H9 (cell line): ENCODE results near the gene HS3ST3B1. TPM values are rescaled to one million over a fixed set of nuclear protein-coding genes. Genes with fewer than 3 reads are reported as not detected.

Experiments
- DNase-seq: peaks from one replicate; pipeline ENCODE4 v3.0.0-alpha.2; 2017
- H2AFZ ChIP-seq: one replicate; pipeline ENCODE4 v1.6.1; 2013; ENCODE audit warnings: mild to moderate bottlenecking, low read length, control low read depth, moderate library complexity
- H2AK5ac ChIP-seq: 2 replicates; pipeline ENCODE4 v1.6.1; 2013; ENCODE audit warnings: low read length, control low read depth, mixed read lengths; ENCODE audit not compliant: insufficient read length
- H2BK120ac ChIP-seq: one replicate; pipeline ENCODE4 v1.6.1; 2013; ENCODE audit warnings: low read depth, mild to moderate bottlenecking, low read length, control low read depth, inconsistent platforms; ENCODE audit not compliant: poor library complexity, severe bottlenecking
- H2BK12ac ChIP-seq: 2 replicates; pipeline ENCODE4 v1.6.1; 2013; ENCODE audit warnings: low read length, control low read depth, mixed read lengths, low read depth; ENCODE audit not compliant: insufficient read length
- H2BK15ac ChIP-seq: 2 replicates; pipeline ENCODE4 v1.6.1; 2013; ENCODE audit warnings: low read depth, low read length, control low read depth
- H2BK20ac ChIP-seq: one replicate; pipeline ENCODE4 v1.6.1; 2013; ENCODE audit warnings: low read depth, mild to moderate bottlenecking, low read length, control low read depth, inconsistent platforms; ENCODE audit not compliant: poor library complexity, severe bottlenecking
- H2BK5ac ChIP-seq: 2 replicates; pipeline ENCODE4 v1.6.1; 2013; ENCODE audit warnings: low read length, control low read depth, mixed read lengths; ENCODE audit not compliant: insufficient read length
- H3K14ac ChIP-seq: 2 replicates; pipeline ENCODE4 v1.6.1; 2013; ENCODE audit warnings: low read length, control low read depth; ENCODE audit not compliant: insufficient read depth
- H3K18ac ChIP-seq: 2 replicates; pipeline ENCODE4 v1.6.1; 2013; ENCODE audit warnings: low read depth, mild to moderate bottlenecking, mixed read lengths, low read length, control low read depth; ENCODE audit not compliant: insufficient read length
- H3K23ac ChIP-seq: 2 replicates; pipeline ENCODE4 v1.6.1; 2013; ENCODE audit warnings: low read length, control low read depth, mixed read lengths, low read depth; ENCODE audit not compliant: insufficient read length
- H3K23me2 ChIP-seq: 2 replicates; pipeline ENCODE4 v1.6.1; 2013; ENCODE audit warnings: low read depth, mild to moderate bottlenecking, mixed read lengths, low read length, control low read depth; ENCODE audit not compliant: insufficient read length, poor library complexity, severe bottlenecking
- H3K27ac ChIP-seq: 2 replicates; pipeline ENCODE4 v1.5.1; 2013; ENCODE audit warnings: low read length, control low read depth, mixed read lengths, low read depth; ENCODE audit not compliant: insufficient read length
- H3K27me3 ChIP-seq: 2 replicates; pipeline ENCODE4 v1.6.1; 2013; ENCODE audit warnings: low read length, control low read depth, inconsistent platforms; ENCODE audit not compliant: insufficient read depth
- H3K4ac ChIP-seq: 2 replicates; pipeline ENCODE4 v1.6.1; 2013; ENCODE audit warnings: low read depth, mild to moderate bottlenecking, control low read depth, inconsistent platforms, low read length, moderate library complexity
- H3K4me1 ChIP-seq: 2 replicates; pipeline ENCODE4 v1.6.1; 2013; ENCODE audit warnings: low read length, control low read depth, inconsistent platforms; ENCODE audit not compliant: insufficient read depth
- H3K4me2 ChIP-seq: 2 replicates; pipeline ENCODE4 v1.6.1; 2013; ENCODE audit warnings: low read length, control low read depth, mixed read lengths; ENCODE audit not compliant: insufficient read length, insufficient read depth
- H3K56ac ChIP-seq: 2 replicates; pipeline ENCODE4 v1.6.1; 2013; ENCODE audit warnings: low read depth, mild to moderate bottlenecking, mixed read lengths, low read length, control low read depth; ENCODE audit not compliant: insufficient read length
- H3K79me1 ChIP-seq: 2 replicates; pipeline ENCODE4 v1.6.1; 2013; ENCODE audit warnings: low read depth, mild to moderate bottlenecking, moderate library complexity, low read length, control low read depth, inconsistent platforms; ENCODE audit not compliant: insufficient read depth, poor library complexity, severe bottlenecking
- H3K79me2 ChIP-seq: 2 replicates; pipeline ENCODE4 v1.6.1; 2013; ENCODE audit warnings: low read length, control low read depth, inconsistent platforms; ENCODE audit not compliant: insufficient read depth
- H3K9ac ChIP-seq: 2 replicates; pipeline ENCODE4 v1.6.1; 2013; ENCODE audit warnings: low read length, control low read depth, mixed read lengths; ENCODE audit not compliant: insufficient read length; ENCODE audit errors: extremely low read depth
- H3K9me3 ChIP-seq: one replicate; pipeline ENCODE4 v1.6.1; 2013; ENCODE audit warnings: low read depth, low read length, inconsistent platforms; ENCODE audit not compliant: control insufficient read depth
- H3T11ph ChIP-seq: one replicate; pipeline ENCODE4 v1.6.1; 2013; ENCODE audit warnings: mild to moderate bottlenecking, low read length, control low read depth, inconsistent platforms
- H4K20me1 ChIP-seq: one replicate; pipeline ENCODE4 v1.6.1; 2013; ENCODE audit not compliant: control insufficient read depth, insufficient read length, insufficient read depth
- H4K5ac ChIP-seq: 2 replicates; pipeline ENCODE4 v1.6.1; 2013; ENCODE audit warnings: low read depth, mild to moderate bottlenecking, mixed read lengths, low read length, control low read depth; ENCODE audit not compliant: insufficient read length
- H4K8ac ChIP-seq: replicated peaks from 2 replicates; pipeline ENCODE4 v1.6.1; 2013; ENCODE audit warnings: low read length, control low read depth, mixed read lengths, low read depth; ENCODE audit not compliant: insufficient read length
- H4K91ac ChIP-seq: 2 replicates; pipeline ENCODE4 v1.6.1; 2013; ENCODE audit warnings: low read depth, mild to moderate bottlenecking, moderate library complexity, mixed read lengths, low read length, control low read depth; ENCODE audit not compliant: insufficient read length
- H3K27ac Mint-ChIP-seq, 3 experiments: 2 replicates in 2 of 3; 3 replicates in 1 of 3; pipeline ENCODE4 v1.8.0; 2020 to 2021; ENCODE audit warnings: mixed read lengths in 3 of 3, mild to moderate bottlenecking in 1 of 3, moderate library complexity in 1 of 3
- H3K27me3 Mint-ChIP-seq: 2 replicates; pipeline ENCODE4 v1.8.0; 2021; ENCODE audit warnings: low read depth, mild to moderate bottlenecking, moderate library complexity, mixed read lengths
- H3K36me3 Mint-ChIP-seq, 3 experiments: 2 replicates in 2 of 3; 3 replicates in 1 of 3; pipeline ENCODE4 v1.8.0; 2020 to 2021; ENCODE audit warnings: low read depth in 3 of 3, mixed read lengths in 3 of 3; ENCODE audit not compliant: insufficient read depth in 1 of 3
- H3K4me1 Mint-ChIP-seq, 2 experiments: 2 replicates each; pipeline ENCODE4 v1.8.0; 2020; ENCODE audit warnings: mixed read lengths in 2 of 2
- H3K4me3 Mint-ChIP-seq, 2 experiments: 2 replicates in 1 of 2; 3 replicates in 1 of 2; pipeline ENCODE4 v1.8.0; 2020 to 2021; ENCODE audit warnings: mild to moderate bottlenecking in 2 of 2, mixed read lengths in 2 of 2, moderate library complexity in 1 of 2
- H3K9me3 Mint-ChIP-seq, 2 experiments: 2 replicates in 1 of 2; 3 replicates in 1 of 2; pipeline ENCODE4 v1.8.0; 2020; ENCODE audit warnings: mild to moderate bottlenecking in 2 of 2, mixed read lengths in 2 of 2, moderate library complexity in 1 of 2
- WGBS: extraction: QIAGEN DNeasy Blood & Tissue Kit; methylation state at CpG from one replicate; pipeline ENCODE4 v1.1.7; 2013; ENCODE audit warnings: missing lambda C conversion rate, low lambda C conversion rate, mixed read lengths; ENCODE audit not compliant: insufficient read length; ENCODE audit errors: extremely low coverage; 5-methylcytosine and 5-hydroxymethylcytosine counted together
- total RNA-seq: library from RNA; stranded (reverse); gene quantifications from 2 replicates; pipeline ENCODE4 v1.2.1, GENCODE V29; 2021
- TF ChIP-seq, protein P1 (sequence below): fragments of 200-600 bp; sonication (generic); conservative IDR thresholded peaks from 3 replicates; pipeline ENCODE4 v1.8.0; 2021; ENCODE audit warnings: antibody characterized with exemption, mild to moderate bottlenecking

Gene HS3ST3B1
- total RNA-seq, 1 experiment from 2014 or later, result 2.8 TPM

DNA sequence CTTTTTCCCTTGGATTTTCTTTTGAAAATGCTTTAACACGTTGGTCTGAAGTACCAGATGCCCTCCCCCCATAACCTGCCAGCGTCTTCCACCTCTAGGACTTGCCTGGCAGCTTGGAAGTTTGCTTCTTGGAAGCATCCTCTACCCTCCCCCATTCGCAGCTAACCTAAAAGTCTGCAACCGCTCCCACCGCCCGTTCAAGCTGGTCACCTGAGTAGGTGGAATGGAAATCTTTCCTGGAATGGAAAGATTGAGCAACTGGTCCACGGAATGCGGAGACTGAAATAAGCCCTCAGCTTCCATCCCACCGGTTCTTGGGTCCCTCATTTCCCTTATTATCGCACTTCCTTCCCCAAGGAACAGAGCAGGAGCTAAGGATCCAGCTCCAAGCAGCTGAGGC, 31.4 kb downstream of the HS3ST3B1 start:
- H3K27ac Mint-ChIP-seq, result peak overlapping the region in 2 of 3 experiments; percentile 44 to 96; a peak in 3 of 7 replicates
- Histone ChIP-seq H3K27me3 (no peaks in the 10 kb centered on the region), H2BK20ac (no peak overlapping the region), H3K56ac (no peak overlapping the region), H2BK5ac (no peak overlapping the region), H4K91ac (no peak overlapping the region), H4K20me1 (no peaks in the 10 kb centered on the region), H3T11ph (no peak overlapping the region), H4K5ac (no peak overlapping the region), H4K8ac (no peak overlapping the region), H3K4me2 (peak overlapping the region; percentile 47), H3K4me1 (peaks cover 14% of the 10 kb centered on the region; the same call in 1 of the 2 replicates), H3K27ac (peak overlapping the region; percentile 28), H3K79me2 (0 out of 2 replicates have a peak, but pooled peaks cover 2% of the 10 kb centered on the region), H2AFZ (no peak overlapping the region), H3K18ac (peak overlapping the region; percentile 34), H2AK5ac (no peak overlapping the region), H2BK120ac (no peak overlapping the region), H3K4ac (no peak overlapping the region; the same call in 1 of the 2 replicates), H3K14ac (no peak overlapping the region; the same call in 1 of the 2 replicates), H3K9me3 (no peaks in the 10 kb centered on the region), H3K79me1 (no peaks in the 10 kb centered on the region), H3K23me2 (no peaks in the 10 kb centered on the region), H3K23ac (no peak overlapping the region), H2BK15ac (peak overlapping the region; percentile 100; the same call in 1 of the 2 replicates), H3K9ac (no peak overlapping the region), H2BK12ac (no peak overlapping the region)
- H3K36me3 Mint-ChIP-seq, result peaks cover 0 to 2% (median 0%) of the 10 kb centered on the region in 3 experiments; a peak in 1 of 7 replicates
- no peak for DNase-seq
- peaks cover 10% of the 10 kb centered on the region for H3K27me3 Mint-ChIP-seq
- no peaks in the 10 kb centered on the region for H3K9me3 Mint-ChIP-seq
- TF ChIP-seq, protein P1, sequence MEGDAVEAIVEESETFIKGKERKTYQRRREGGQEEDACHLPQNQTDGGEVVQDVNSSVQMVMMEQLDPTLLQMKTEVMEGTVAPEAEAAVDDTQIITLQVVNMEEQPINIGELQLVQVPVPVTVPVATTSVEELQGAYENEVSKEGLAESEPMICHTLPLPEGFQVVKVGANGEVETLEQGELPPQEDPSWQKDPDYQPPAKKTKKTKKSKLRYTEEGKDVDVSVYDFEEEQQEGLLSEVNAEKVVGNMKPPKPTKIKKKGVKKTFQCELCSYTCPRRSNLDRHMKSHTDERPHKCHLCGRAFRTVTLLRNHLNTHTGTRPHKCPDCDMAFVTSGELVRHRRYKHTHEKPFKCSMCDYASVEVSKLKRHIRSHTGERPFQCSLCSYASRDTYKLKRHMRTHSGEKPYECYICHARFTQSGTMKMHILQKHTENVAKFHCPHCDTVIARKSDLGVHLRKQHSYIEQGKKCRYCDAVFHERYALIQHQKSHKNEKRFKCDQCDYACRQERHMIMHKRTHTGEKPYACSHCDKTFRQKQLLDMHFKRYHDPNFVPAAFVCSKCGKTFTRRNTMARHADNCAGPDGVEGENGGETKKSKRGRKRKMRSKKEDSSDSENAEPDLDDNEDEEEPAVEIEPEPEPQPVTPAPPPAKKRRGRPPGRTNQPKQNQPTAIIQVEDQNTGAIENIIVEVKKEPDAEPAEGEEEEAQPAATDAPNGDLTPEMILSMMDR, result no peak
- peak overlapping the region in 1 of 2 experiments; percentile 53; a peak in 2 of 5 replicates for H3K4me3 Mint-ChIP-seq
- WGBS, result no CpG with 5 or more reads among the region's 10 CpGs
- peaks cover 49 to 66% of the 10 kb centered on the region in 2 experiments for H3K4me1 Mint-ChIP-seq
